Lower lobe of right lung (tissue), 2 donors: ENCODE measurements around the gene S1PR5. TPM values are rescaled to one million over a fixed set of nuclear protein-coding genes. Genes with fewer than 3 reads are reported as not detected.

Experiments
- ATAC-seq, 2 donors: fragments of 200-7000 bp; cut with Tn5 transposase; one replicate each; pipeline ENCODE4 v1.9.1; 2020 to 2022; ENCODE audit warnings: mild to moderate bottlenecking in 2 of 2, moderate library complexity in 2 of 2
- DNase-seq: peaks from one replicate; pipeline ENCODE4 v3.0.0-alpha.2; 2020
- H3K27ac ChIP-seq: fragments of 200-600 bp; one replicate; pipeline ENCODE4 v1.8.0; 2022
- H3K27me3 ChIP-seq: fragments of 200-600 bp; one replicate; pipeline ENCODE4 v1.8.0; 2022; ENCODE audit warnings: low read depth
- H3K36me3 ChIP-seq: fragments of 200-600 bp; one replicate; pipeline ENCODE4 v1.8.0; 2022; ENCODE audit warnings: mild to moderate bottlenecking
- H3K4me1 ChIP-seq: fragments of 200-600 bp; one replicate; pipeline ENCODE4 v1.8.0; 2022
- H3K4me3 ChIP-seq: fragments of 200-600 bp; one replicate; pipeline ENCODE4 v1.8.0; 2022; ENCODE audit warnings: mild to moderate bottlenecking
- H3K9me3 ChIP-seq: fragments of 200-600 bp; one replicate; pipeline ENCODE4 v1.8.0; 2022
- CTCF ChIP-seq: fragments of 200-600 bp; IDR thresholded peaks from one replicate; pipeline ENCODE4 v1.8.0; 2022; ENCODE audit warnings: antibody characterized with exemption, mild to moderate bottlenecking
- intact Hi-C: fragments of 100-400 bp; cut with DNase I; formaldehyde crosslinking; loops from one replicate; pipeline ENCODE4 v1.11.0; 2022
- total RNA-seq: library from RNA; stranded (reverse); fragmentation: NEBNext Ultra II Directional; extraction: Animal tissue kit (Norgen Biotek cat#: 25700); gene quantifications from one replicate; pipeline ENCODE4 v1.2.1, GENCODE V29; 2021
- donor health status: DM: no; HTN: yes; CAD: no; lungs with severe emphysema.

The S1PR5 gene
- total RNA-seq, 1 donor from 2014 or later: 2.4 TPM

DNA sequence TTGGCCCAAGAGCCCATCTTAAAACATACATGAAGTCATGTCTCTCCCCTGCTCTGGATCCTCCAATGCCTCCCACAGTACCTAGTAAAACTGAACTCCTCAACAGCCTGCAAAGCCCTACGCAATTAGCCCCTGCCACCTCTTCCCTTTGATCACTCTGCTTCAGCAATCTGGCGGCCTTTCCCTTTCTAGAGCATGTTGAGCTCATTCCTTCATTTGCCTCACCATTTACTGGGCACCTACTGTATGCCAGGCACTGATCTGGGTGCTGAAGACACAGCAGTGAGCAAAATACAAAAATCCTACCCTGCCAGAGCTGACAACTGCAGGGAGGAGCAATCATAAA lies 17.0 kb downstream of the S1PR5 start:
- Histone ChIP-seq H3K36me3 (peaks cover 45% of the 10 kb centered on the region), H3K9me3 (no peaks in the 10 kb centered on the region), H3K27ac (no peak overlapping the region), H3K4me1 (peaks cover 50% of the 10 kb centered on the region), H3K27me3 (no peaks in the 10 kb centered on the region), H3K4me3 (no peak overlapping the region)
- ATAC-seq: no peak
- intact Hi-C loops: no loop called here
- no peak for DNase-seq
- no peak for TF ChIP-seq CTCF

DNA sequence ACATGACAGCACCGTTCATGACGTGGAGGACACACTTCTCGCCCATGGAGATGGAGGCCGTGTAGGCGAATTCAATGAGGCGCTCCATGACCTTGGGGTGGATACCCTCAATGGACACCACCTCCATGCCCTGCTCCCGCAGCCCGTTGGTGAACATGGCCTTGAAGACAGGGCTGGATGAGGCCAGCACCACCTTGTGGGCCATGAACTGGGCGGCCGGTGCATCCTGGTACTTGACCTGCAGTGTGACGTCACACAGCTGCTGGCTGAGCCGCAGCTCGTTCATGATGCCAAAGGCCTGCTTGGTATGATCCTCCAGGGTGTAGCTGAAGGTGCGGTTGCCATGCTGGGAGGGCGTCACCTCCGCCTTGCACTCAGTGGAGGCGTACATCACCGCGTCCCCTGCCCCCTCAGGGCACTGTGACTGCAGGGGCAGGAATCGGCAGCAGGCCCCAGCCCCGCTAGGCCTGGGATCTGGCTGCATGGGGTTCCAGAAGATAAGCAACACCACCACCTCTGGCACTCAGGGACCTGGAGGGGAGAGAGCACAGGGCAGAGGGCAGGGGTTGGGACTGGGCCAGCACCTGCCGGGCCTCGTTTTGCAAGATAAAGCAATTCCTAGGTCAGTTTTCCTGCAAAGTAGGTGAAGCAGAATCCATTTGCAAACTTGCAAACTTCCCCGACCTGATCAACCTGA lies 17.5 kb downstream of the S1PR5 start:
- DNase-seq: no peak
- Histone ChIP-seq H3K36me3 (peaks cover 50% of the 10 kb centered on the region), H3K27ac (no peak overlapping the region), H3K9me3 (no peaks in the 10 kb centered on the region), H3K4me3 (no peak overlapping the region), H3K27me3 (no peaks in the 10 kb centered on the region), H3K4me1 (peaks cover 50% of the 10 kb centered on the region)
- ATAC-seq: no peak
- no peak for TF ChIP-seq CTCF
- intact Hi-C loops: no loop called here

GRCh38 chr19:10497371-10497770 lies 19.9 kb downstream of the S1PR5 start:
- Histone ChIP-seq H3K9me3 (no peaks in the 10 kb centered on the region), H3K4me1 (peaks cover 43% of the 10 kb centered on the region), H3K27ac (no peak overlapping the region), H3K27me3 (no peaks in the 10 kb centered on the region), H3K36me3 (peaks cover 68% of the 10 kb centered on the region), H3K4me3 (no peak overlapping the region)
- ATAC-seq (no peak), DNase-seq (no peak)
- intact Hi-C loops: no loop called here
- no peak for TF ChIP-seq CTCF

DNA sequence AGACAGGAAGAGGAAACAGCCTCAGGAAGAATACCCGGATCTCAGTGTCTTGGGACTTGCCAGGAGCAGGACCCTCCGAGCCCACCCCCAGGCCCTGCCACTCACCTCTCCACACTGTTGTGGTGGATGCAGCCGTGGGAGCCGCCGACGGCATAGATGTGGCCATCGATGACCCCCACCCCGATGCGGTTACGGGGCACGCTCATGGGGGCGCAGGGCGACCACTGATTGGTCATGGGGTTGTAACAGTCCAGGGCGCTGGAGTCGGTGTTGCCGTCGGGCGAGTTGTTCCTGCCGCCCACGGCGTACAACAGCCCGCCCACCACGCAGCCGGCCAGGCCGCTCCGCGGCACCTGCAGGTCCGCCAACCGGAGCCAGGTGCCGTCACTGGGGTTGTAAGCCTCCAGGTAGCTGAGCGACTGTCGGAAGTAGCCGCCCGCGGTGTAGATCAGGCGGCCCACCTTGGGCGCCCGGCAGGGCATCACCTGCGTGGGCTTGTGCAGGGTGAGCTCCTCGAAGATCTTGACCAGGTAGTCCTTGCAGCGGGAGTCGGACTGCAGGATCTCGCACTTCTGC lies 25.7 kb downstream of the S1PR5 start:
- H3K36me3 ChIP-seq: peaks cover 94% of the 10 kb centered on the region
- no peak overlapping the region for H3K4me3 ChIP-seq
- H3K4me1 ChIP-seq: no peaks in the 10 kb centered on the region
- H3K27me3 ChIP-seq: no peaks in the 10 kb centered on the region
- no peaks in the 10 kb centered on the region for H3K9me3 ChIP-seq
- intact Hi-C loops: no loop called here
- no peak for TF ChIP-seq CTCF
- ATAC-seq (peak in 1 of 2 donors; percentile 34), DNase-seq (no peak)
- no peak overlapping the region for H3K27ac ChIP-seq

- ATAC-seq: no peak
- H3K36me3 ChIP-seq: peaks cover 72% of the 10 kb centered on the region
- no peak overlapping the region for H3K4me3 ChIP-seq
- no peaks in the 10 kb centered on the region for H3K9me3 ChIP-seq
- no peak for DNase-seq
- TF ChIP-seq CTCF: no peak
- H3K4me1 ChIP-seq: no peaks in the 10 kb centered on the region
- intact Hi-C loops: no loop called here
- H3K27me3 ChIP-seq: no peaks in the 10 kb centered on the region
- no peak overlapping the region for H3K27ac ChIP-seq
These were observed 30.7 kb downstream of the S1PR5 start for GRCh38 chr19:10486551-10486950.
